HG02571 (cell line): ENCODE measurements around the gene CR1L.
"Not testable (repeated sequence)": the region's sequence is repeated elsewhere in the genome, so short reads cannot be mapped to it uniquely, and the experiment has no call there.

ENCODE experiments used
- ATAC-seq: cut with Tn5 transposase; IDR thresholded peaks from one replicate; pipeline ENCODE4 v1.9.1; 2021; ENCODE audit warnings: mild to moderate bottlenecking, moderate library complexity; ENCODE audit not compliant: unreplicated experiment

Gene CR1L

GRCh38 chr1:207645635-207646081, 725 bp downstream of the CR1L start:
- no peak for ATAC-seq

- ATAC-seq = no peak
These were observed 1.2 kb downstream of the CR1L start for GRCh38 chr1:207646171-207646570.

GRCh38 chr1:207646944-207647579, 2.1 kb downstream of the CR1L start:
- ATAC-seq = no peak

- ATAC-seq = no peak
These were observed 2.9 kb downstream of the CR1L start for GRCh38 chr1:207647671-207648333.

- ATAC-seq = no peak
These were observed 3.6 kb downstream of the CR1L start for GRCh38 chr1:207648334-207649209.

- ATAC-seq = no peak
These were observed 4.3 kb downstream of the CR1L start for GRCh38 chr1:207649210-207649753.

GRCh38 chr1:207649865-207650580, 5.1 kb downstream of the CR1L start:
- ATAC-seq = no peak

GRCh38 chr1:207651583-207651982, 6.7 kb downstream of the CR1L start:
- ATAC-seq = no peak

- no peak for ATAC-seq
These were observed 9.4 kb downstream of the CR1L start for GRCh38 chr1:207654320-207654719.

GRCh38 chr1:207658408-207658807, 13.5 kb downstream of the CR1L start:
- ATAC-seq = no peak

- ATAC-seq = no peak
These were observed 14.1 kb downstream of the CR1L start for GRCh38 chr1:207658904-207659485.

GRCh38 chr1:207659545-207660153, 14.7 kb downstream of the CR1L start:
- ATAC-seq = no peak

- not testable (repeated sequence) for ATAC-seq
These were observed 16.5 kb downstream of the CR1L start for GRCh38 chr1:207661420-207661819.

GRCh38 chr1:207666342-207666741, 21.4 kb downstream of the CR1L start:
- ATAC-seq = no peak

GRCh38 chr1:207669528-207670009, 24.6 kb downstream of the CR1L start:
- no peak for ATAC-seq

- ATAC-seq = no peak
These were observed 25.3 kb downstream of the CR1L start for GRCh38 chr1:207670192-207670591.

GRCh38 chr1:207670997-207671396, 26.1 kb downstream of the CR1L start:
- no peak for ATAC-seq

GRCh38 chr1:207672522-207673130, 27.7 kb downstream of the CR1L start:
- ATAC-seq = no peak

GRCh38 chr1:207673399-207673798, 28.5 kb downstream of the CR1L start:
- no peak for ATAC-seq
